GM21526 (cell line): ENCODE measurements around the gene TXNL4A.
A peak's percentile ranks its signal among the peaks of the same experiment; 100 is the strongest.

Experiments used
- ATAC-seq: cut with Tn5 transposase; IDR thresholded peaks from one replicate; pipeline ENCODE4 v1.9.1; 2021; ENCODE audit warnings: moderate library complexity; ENCODE audit not compliant: unreplicated experiment, low FRiP score

TXNL4A gene

GRCh38 chr18:79950515-79951341, 37.6 kb downstream of the TXNL4A start:
- peak; percentile 27 for ATAC-seq

GRCh38 chr18:79949697-79950487, 38.5 kb downstream of the TXNL4A start:
- peak; percentile 28 for ATAC-seq

- no peak for ATAC-seq
Measured at GRCh38 chr18:79948719-79949411, 39.5 kb downstream of the TXNL4A start.

DNA sequence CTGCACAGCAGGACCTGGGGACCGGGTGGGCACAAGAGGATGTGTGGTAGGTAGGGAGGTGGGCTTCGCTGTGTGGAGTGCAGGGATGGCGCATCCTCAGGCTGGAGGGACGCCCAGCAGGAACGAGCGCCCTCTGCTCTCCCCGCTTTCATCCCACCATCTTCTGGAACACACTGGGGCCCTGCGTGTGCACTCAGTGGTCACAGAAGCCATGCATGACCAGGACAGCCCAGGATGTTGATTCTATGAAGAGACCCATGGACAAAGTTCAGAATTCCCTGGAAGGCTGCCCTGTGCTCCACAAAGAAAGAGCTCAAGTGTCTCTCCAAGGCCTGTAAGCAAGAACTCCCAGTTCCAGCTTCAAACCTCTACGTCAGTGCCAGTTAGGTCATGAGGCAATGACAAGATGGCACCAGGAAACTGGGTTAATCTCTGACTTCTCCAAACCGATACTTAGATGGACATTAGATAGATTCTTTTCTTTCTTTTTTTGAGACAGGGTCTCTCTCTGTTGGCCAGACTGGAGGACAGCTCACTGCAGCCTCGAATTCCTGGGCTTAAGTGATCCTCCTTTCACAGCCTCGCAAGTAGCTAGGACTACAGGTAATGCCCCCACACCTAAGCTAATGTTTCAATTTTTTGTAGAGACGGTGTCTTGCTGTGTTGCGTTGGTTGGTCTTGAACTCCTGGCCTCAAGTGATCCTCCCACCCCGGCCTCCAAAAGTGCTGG, 40.3 kb downstream of the TXNL4A start:
- no peak for ATAC-seq

DNA sequence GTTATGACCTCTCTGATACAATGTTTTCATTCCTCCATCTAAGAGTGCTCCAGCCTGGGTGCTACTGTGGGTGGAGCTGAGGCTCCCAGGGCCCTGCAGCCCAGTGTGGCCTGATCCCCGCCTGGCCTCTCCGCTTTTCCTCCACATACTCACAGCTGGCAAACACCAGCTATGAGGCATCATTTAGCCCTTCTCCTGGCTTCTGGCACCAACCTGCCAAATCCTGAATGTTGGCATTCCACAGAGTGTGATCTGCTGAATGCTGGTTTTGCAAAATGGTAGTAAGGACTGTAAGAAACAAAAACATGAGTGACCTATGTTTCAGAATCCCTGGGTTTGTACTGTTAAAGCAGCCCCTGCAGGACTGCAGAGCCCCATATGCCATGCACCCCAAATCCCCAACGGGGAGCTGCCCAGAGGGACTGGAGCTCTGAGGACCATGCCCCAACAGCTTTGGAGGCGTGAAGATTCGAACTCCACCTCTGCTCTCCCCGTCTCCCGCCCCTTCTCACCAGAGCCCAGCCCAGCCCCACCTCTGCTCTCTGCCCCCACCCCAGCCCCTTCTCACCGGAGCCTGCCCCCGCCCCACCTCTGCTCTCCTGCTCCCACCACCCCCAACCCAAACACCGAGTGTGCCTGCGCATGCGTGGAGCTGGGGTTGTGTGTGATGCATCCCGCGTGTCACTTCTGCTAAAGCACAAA, 41.2 kb downstream of the TXNL4A start:
- ATAC-seq: no peak

DNA sequence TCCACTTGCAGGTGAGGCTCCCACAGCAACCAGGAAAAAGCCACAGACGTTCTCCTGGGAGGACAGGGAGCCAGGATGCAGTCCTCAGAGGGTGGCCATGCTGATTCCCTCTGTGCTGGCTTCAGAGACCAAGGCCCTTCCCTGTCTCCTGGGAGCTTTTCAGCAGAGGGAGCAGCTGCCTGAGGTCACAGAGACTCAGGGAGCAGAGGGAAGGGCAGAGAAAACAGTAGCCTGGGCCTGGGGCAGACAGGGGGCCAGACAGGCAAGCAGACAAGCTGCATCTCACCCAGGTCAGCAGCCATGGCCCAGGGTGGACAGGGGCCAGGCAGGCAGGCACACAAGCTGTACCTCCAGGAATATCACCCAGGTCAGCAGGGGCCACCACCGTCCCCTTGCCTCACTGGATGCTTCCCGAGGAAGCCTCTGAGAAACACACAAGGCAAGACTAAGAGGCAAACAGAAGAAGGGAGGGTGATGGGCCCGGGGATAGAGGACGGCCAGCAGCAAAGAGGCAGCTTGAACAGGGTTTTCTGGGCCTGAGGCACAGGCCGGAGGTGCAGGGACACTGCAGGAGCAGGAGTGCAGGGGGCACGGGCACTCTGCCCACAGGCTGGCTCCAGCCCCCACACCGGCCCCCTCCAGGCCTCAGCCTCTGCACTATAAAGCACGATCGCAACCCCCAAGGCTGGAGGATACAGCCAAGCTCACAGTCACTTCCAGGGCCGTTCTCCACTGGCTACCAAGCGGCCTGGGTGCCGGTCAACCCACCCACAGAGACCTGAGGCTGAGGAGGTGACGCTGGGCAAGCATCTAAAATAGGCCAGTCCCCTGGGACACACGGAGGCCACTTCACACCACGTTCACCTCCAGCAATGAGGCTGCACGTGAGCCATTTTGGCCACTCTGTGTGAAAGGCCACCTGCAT, 43.0 kb downstream of the TXNL4A start:
- ATAC-seq: no peak

- no peak for ATAC-seq
Measured at GRCh38 chr18:79944746-79945117, 43.6 kb downstream of the TXNL4A start.

DNA sequence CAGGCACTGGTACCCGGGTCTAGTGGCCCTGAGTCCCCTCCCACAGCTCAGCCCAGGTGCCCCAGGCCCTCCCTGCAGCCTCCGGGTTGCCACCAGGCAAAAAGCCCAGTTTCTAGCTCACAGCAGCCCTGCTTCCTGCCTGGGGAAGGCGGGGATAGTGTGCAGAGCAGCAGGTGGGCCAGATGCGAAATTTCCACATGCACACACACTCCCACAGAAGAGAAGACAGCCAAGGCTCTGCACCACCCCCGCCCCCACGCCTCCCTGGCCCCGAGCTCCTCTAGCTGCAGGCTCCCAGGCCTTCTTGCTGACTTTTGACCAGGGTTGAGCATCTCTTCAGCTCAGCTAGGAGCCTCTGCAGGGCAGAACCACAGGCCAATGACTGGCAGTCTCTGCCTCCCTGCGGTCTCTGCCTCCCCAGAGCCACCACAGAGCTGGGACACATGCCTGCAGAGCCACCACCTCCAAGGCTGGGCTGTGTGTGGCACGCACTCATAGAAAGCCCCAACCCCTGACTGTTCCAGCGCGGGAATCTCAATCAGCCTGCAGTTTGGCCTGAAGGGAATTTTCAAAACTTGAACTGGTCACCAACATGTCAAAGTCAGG, 44.1 kb downstream of the TXNL4A start:
- ATAC-seq: peak; percentile 40

GRCh38 chr18:79943608-79944125, 44.7 kb downstream of the TXNL4A start:
- no peak for ATAC-seq

DNA sequence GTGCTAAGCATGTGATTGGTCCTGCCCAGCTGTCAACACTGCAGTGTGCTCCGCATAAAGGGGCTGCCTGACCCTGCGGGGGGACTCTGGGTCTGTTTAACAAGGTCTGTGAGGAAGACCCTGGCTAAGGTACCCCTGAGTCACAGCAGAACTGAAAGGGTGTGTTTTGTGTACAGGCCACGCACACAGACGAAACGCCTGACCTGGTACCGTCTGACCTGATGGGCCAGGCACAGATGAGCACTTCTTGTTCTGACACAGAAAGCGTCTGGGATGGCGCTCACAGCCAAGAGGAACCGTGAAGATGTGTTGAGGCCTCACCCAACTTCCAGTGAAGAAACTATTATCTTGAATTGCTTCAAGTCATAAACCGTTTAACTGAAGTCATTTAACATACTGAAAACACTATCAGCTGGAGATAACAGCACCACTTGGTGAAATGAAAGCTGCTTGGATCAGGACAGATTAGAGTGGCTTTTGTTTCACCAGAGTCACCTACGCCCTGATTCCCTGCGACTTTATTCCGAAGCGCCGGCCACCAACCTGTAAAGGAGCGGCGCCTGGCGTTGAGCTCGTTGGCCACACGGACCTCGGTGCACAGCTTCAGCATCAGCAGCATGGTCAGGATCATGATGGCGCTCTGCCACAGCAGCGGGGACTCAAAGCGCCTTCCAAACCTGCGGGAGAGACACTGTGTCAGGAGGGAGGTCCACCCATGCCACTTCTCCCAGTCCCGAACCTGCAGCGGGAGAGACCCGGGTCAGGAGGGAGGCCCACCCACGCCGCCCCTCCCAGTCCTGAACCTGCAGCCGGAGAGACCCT, 45.4 kb downstream of the TXNL4A start:
- no peak for ATAC-seq

- no peak for ATAC-seq
Measured at GRCh38 chr18:79942211-79942610, 46.2 kb downstream of the TXNL4A start.

GRCh38 chr18:79941473-79942119, 46.8 kb downstream of the TXNL4A start:
- ATAC-seq: no peak

DNA sequence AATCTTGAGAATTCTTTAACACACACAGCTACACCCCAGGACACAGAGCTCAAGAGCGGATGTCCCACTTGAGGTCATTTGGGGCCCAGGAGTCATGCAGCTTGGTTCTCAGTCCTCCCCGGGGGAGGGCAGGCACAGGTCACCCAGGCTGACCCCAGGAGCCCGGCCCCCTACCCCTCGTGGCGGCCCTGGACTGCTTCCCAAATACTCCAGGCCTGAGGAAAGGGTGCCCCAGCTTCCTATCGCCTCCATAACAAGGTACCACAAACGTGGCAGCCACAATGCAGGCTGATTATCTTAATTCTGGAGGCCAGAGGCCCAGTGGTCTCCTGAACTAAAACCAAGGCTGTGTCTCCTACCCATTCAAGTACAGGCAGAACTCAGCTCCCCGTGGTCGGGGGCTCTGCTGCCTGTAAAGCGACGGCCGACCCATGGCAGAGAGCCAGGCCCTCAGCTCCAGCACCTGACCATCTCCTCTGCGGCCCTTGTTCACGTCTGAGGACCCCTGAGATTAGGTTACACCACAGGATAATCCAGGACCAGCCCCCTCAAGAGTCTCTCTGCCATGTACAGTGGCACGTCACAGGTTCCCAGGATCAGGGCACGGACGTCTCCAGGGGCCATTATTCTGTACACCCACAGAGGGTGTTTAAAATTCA, 47.4 kb downstream of the TXNL4A start:
- no peak for ATAC-seq

- ATAC-seq: no peak
Measured at GRCh38 chr18:79940126-79940813, 48.1 kb downstream of the TXNL4A start.

DNA sequence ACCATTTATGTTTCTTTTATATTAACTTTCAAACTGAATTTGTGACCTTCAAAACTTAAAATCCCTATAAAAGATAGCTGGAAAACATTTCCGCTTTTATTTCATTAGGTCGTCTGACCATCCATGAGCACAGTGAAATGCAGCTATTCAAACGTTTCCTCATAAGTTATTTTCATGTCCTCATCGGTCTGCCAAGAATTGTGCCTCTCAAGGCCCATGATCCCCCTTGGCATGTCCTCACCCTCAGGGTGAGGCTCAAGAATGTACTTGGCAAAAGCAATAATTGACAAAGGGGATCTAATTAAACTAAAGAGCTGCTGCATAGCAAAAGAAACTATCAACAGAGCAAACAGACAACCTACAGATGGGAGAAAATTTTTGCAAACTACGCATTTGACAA, 49.3 kb downstream of the TXNL4A start:
- no peak for ATAC-seq

DNA sequence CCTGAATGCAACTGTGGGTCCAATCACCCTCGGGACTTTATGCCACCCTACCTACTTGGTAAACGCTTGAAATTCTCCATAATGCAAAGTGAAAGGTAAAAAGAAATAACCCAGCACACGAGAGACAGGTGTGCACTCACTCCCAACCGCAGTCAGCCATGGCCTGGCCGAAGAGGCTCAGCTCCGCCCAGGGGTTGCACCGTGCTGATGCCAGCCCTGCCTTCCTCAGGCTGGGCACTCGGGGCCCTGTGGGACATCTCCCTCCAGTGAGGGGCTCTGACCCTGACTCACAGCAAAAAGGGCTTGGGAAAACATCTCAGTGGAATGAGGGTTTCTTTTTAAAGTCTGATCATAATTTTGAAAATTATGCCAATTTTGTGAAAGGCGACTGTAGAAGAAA, 50.2 kb downstream of the TXNL4A start:
- ATAC-seq: no peak
